Astrocyte of the hippocampus (primary cell): ENCODE results near the gene SFSWAP.

Experiments
- DNase-seq: peaks from one replicate; pipeline ENCODE4 v3.0.0; 2011; ENCODE audit warnings: low read depth, low spot score

Gene SFSWAP

GRCh38 chr12:131787143-131787660 lies 76.3 kb downstream of the SFSWAP start:
- no peak for DNase-seq

- DNase-seq = no peak
Measured at GRCh38 chr12:131788070-131788469, 77.2 kb downstream of the SFSWAP start.

GRCh38 chr12:131789638-131790037 lies 78.7 kb downstream of the SFSWAP start:
- DNase-seq = no peak

GRCh38 chr12:131793243-131794022 lies 82.5 kb downstream of the SFSWAP start:
- DNase-seq = peak; percentile 71

GRCh38 chr12:131794061-131794460 lies 83.2 kb downstream of the SFSWAP start:
- DNase-seq = no peak

- DNase-seq = no peak
Measured at GRCh38 chr12:131794573-131794972, 83.7 kb downstream of the SFSWAP start.

- DNase-seq = no peak
Measured at GRCh38 chr12:131795064-131795463, 84.2 kb downstream of the SFSWAP start.

- DNase-seq = no peak
Measured at GRCh38 chr12:131795690-131796410, 85.0 kb downstream of the SFSWAP start.

- DNase-seq = no peak
Measured at GRCh38 chr12:131796411-131796736, 85.5 kb downstream of the SFSWAP start.

- DNase-seq = no peak
Measured at GRCh38 chr12:131796754-131797587, 86.1 kb downstream of the SFSWAP start.

GRCh38 chr12:131797588-131797934 lies 86.7 kb downstream of the SFSWAP start:
- no peak for DNase-seq

- DNase-seq = no peak
Measured at GRCh38 chr12:131799195-131799594, 88.3 kb downstream of the SFSWAP start.

- no peak for DNase-seq
Measured at GRCh38 chr12:131799828-131800593, 89.1 kb downstream of the SFSWAP start.

GRCh38 chr12:131800594-131801135 lies 89.8 kb downstream of the SFSWAP start:
- DNase-seq = no peak

- no peak for DNase-seq
Measured at GRCh38 chr12:131801254-131801866, 90.5 kb downstream of the SFSWAP start.

- DNase-seq = peak; percentile 76
Measured at GRCh38 chr12:131803961-131804521, 93.2 kb downstream of the SFSWAP start.

GRCh38 chr12:131805421-131805820 lies 94.5 kb downstream of the SFSWAP start:
- DNase-seq = no peak

- no peak for DNase-seq
Measured at GRCh38 chr12:131806674-131807073, 95.8 kb downstream of the SFSWAP start.

- no peak for DNase-seq
Measured at GRCh38 chr12:131808744-131809371, 98.0 kb downstream of the SFSWAP start.
